Lower leg skin (tissue), 4 donors: Measurements from ENCODE around the gene WNT8B. TPM values are rescaled to one million over a fixed set of nuclear protein-coding genes. Genes with fewer than 3 reads are reported as not detected.

Experiments
- DNase-seq, 2 donors: peaks; one replicate each; pipeline ENCODE4 v3.0.0-alpha.2; 2019; ENCODE audit warnings: low spot score in 2 of 2
- H3K4me3 ChIP-seq: fragments of 200-600 bp; sonication (generic); 2 replicates; pipeline ENCODE4 v1.5.1; 2017; ENCODE audit warnings: mild to moderate bottlenecking, low read depth; ENCODE audit not compliant: poor library complexity, severe bottlenecking
- POLR2A ChIP-seq, 2 donors: fragments of 450-650 bp; IDR thresholded peaks; one replicate each; pipeline ENCODE4 v1.6.1; 2016 to 2017; ENCODE audit warnings: antibody characterized with exemption in 2 of 2, mild to moderate bottlenecking in 1 of 2, moderate library complexity in 1 of 2
- WGBS, 2 donors: methylation state at CpG; one replicate each; pipeline ENCODE4 v1.1.5; 2018; 5-methylcytosine and 5-hydroxymethylcytosine counted together
- intact Hi-C: fragments of 100-400 bp; cut with DNase I; formaldehyde crosslinking; loops from one replicate; pipeline ENCODE4 v1.15.0; 2023; ENCODE audit warnings: low total_unique reads
- total RNA-seq, 4 donors: library from RNA; depleted of rRNA; stranded (reverse); fragments of >200 nt; gene quantifications; one replicate each; pipeline ENCODE4 v1.1.0, GENCODE V29; 2016
- TF ChIP-seq, protein P1 (sequence below), 3 donors: fragments of 450-650 bp; IDR thresholded peaks; one replicate each; pipeline ENCODE4 v1.5.1; 2016; ENCODE audit warnings: antibody characterized with exemption in 3 of 3, mild to moderate bottlenecking in 3 of 3, moderate library complexity in 2 of 3

The WNT8B gene
- total RNA-seq, 4 donors from 2014 or later = 0.42 TPM; not detected in 3

DNA sequence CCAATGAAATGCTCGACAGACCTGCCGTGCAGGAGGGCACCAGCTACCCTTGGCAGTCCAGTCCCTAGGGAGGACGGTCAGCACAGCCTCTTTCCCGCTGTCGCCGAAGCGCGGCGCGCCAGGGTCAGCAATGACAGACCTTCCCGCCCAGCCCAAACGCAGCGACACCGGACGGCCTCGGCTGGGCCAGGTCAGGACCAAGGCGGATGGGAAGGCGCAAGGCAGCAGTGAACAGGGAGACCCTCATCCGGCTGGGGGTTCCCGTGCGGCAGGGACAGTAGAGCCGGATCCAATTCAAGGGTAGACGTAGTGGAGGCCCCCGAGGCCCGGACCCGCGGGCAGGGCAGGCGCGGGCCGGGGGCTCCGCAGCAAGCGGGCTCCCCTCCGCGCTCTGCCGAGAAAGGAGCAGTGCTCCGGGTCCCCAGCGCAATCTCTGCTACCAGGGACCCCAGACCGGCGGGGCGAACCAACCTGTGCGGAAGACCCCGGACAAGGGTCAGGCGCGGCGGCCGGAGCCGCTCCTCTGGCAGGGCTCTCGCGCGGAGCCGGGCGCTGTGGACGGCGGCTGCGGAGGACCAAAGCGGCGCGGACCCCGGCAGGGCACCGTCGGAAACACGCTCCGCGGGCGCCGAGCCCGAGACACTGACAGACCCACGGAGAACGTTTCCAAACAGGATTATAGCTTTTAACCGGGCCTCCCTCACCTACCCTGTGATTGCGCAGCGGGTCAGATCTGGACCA lies 56.7 kb downstream of the WNT8B start, which contains the start of gene SEC31B:
Gene SEC31B, minus strand, starts transcription at position 551 of the 741 bp plus-strand sequence. CDS start 2,909 bp downstream, outside the sequence.
- WGBS, 2 donors = 21 to 30% methylated on average over 42 to 45 of the region's 72 CpGs
- TF ChIP-seq, protein P1, sequence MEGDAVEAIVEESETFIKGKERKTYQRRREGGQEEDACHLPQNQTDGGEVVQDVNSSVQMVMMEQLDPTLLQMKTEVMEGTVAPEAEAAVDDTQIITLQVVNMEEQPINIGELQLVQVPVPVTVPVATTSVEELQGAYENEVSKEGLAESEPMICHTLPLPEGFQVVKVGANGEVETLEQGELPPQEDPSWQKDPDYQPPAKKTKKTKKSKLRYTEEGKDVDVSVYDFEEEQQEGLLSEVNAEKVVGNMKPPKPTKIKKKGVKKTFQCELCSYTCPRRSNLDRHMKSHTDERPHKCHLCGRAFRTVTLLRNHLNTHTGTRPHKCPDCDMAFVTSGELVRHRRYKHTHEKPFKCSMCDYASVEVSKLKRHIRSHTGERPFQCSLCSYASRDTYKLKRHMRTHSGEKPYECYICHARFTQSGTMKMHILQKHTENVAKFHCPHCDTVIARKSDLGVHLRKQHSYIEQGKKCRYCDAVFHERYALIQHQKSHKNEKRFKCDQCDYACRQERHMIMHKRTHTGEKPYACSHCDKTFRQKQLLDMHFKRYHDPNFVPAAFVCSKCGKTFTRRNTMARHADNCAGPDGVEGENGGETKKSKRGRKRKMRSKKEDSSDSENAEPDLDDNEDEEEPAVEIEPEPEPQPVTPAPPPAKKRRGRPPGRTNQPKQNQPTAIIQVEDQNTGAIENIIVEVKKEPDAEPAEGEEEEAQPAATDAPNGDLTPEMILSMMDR (IDR thresholded peaks at IDR 0.05) = no peak
- TF ChIP-seq POLR2A (IDR thresholded peaks at IDR 0.05) = no peak
- DNase-seq = no peak
- no peak within 1 kb of the TSS for H3K4me3 ChIP-seq
- intact Hi-C loops = loop anchor here (5.0 to 10.0 kb wide), 2 partner anchors 75 to 172 kb away; partner anchors contain the start of gene SCD

DNA sequence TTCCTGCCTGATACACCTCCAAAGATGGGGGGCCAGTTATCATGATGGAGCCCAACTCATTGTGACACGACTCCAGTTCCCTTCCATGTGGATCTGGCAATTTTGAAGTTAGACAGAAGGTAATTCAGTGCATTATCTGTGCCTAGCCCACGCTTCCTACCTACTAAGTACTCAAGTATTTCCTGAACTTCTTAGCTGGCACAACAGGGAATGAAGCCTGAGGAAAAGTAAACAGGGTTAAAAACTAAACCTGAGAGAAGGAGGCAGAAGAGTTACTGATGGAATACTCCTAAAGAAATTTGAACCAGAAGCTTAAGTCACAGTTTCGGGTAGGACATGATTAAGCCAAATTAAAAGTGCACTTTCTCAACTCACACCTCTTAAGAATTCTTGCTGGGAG lies 58.0 kb downstream of the WNT8B start:
- DNase-seq = no peak
- no peak overlapping the region for H3K4me3 ChIP-seq
- intact Hi-C loops = no loop called here
- 78 to 83% methylated on average over 3 of the region's 3 CpGs for WGBS, 2 donors
- no peak for TF ChIP-seq POLR2A (IDR thresholded peaks at IDR 0.05)
- TF ChIP-seq, protein P1 (IDR thresholded peaks at IDR 0.05) = no peak

DNA sequence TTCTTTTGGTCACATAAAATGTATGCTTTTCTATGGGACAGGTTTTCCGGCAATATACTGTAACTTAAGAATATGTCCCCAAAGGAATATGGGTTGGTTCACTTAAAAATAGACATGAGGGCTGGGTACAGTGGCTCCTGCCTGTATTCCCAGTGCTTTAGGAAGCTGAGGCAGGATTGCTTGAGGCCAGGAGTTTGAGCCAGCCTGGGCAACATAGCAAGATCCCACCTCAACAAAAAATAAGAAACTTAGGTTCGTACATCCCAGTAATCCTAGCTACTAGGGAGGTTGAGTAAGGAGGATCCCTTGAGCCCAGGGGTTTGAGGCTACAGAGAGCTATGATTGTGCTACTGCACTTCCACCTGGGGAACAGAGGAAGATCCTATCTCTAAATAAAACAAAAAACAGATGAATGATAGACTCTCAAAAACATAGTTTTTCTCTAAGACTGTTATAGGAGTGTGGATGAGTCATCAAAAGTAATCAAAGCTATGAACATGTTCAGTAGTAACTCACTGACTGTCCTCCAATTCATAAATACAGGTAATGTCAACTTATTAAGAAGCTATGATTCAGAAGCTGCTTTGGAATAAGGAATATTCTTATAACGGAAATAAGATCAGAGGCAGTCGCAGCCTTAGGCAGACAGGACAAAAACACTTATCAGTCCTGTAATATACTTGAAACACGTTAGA lies 59.4 kb downstream of the WNT8B start:
- intact Hi-C loops = no loop called here
- WGBS, 2 donors = 75 to 79% methylated on average over 5 of the region's 5 CpGs
- TF ChIP-seq POLR2A (IDR thresholded peaks at IDR 0.05) = no peak
- TF ChIP-seq, protein P1 (IDR thresholded peaks at IDR 0.05) = no peak

DNA sequence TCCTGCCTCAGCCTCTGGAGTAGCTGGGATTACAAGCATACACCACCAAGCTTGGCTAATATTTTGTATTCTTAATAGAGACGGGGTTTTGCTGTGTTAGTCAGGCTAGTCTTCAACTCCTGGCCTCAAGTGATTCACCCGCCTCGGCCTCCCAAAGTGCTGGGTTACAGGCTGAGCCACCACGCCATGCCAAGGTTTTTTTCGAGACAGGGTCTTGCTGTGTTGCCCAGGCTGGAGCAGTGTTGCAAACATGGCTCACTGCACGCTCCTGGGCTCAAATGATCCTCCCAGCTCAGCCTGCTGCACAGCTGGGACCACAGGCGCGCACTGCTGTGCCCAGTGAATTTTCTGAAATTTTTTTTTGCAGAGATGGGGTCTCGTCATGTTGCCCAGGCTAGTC lies 60.1 kb downstream of the WNT8B start:
- no peak for DNase-seq
- WGBS, 2 donors = 96 to 97% methylated on average over 9 of the region's 9 CpGs
- TF ChIP-seq, protein P1 (IDR thresholded peaks at IDR 0.05) = no peak
- intact Hi-C loops = no loop called here
- no peak overlapping the region for H3K4me3 ChIP-seq

More for the DNA sequence above, 59.4 kb downstream of the WNT8B start:
- no peak overlapping the region for H3K4me3 ChIP-seq
- DNase-seq = no peak

- no peak overlapping the region for H3K4me3 ChIP-seq
- intact Hi-C loops = no loop called here
- 82 to 85% methylated on average over 6 of the region's 6 CpGs for WGBS, 2 donors
- TF ChIP-seq POLR2A (IDR thresholded peaks at IDR 0.05) = no peak
- TF ChIP-seq, protein P1 (IDR thresholded peaks at IDR 0.05) = no peak
- DNase-seq = no peak
These were observed 61.4 kb downstream of the WNT8B start for GRCh38 chr10:100524206-100524605.
